ENCODE results near the gene KRTAP2-3.

GRCh38 chr17:41073676-41074075 lies 13.8 kb upstream of the KRTAP2-3 start:
- TF ChIP-seq POLR2A (IDR thresholded peaks at IDR 0.05; ENCODE audit: low read length), result no peak
- TF ChIP-seq GATA1 (IDR thresholded peaks at IDR 0.05; ENCODE audit: low read depth, low read length), result no peak
